Embryonic facial prominence (tissue), 1 donor: ENCODE measurements around the gene PGBD5.

Experiments
- DNase-seq: peaks from one replicate; pipeline ENCODE4 v3.0.0-alpha.2; 2016; ENCODE audit errors: extremely low spot score

PGBD5 gene

DNA sequence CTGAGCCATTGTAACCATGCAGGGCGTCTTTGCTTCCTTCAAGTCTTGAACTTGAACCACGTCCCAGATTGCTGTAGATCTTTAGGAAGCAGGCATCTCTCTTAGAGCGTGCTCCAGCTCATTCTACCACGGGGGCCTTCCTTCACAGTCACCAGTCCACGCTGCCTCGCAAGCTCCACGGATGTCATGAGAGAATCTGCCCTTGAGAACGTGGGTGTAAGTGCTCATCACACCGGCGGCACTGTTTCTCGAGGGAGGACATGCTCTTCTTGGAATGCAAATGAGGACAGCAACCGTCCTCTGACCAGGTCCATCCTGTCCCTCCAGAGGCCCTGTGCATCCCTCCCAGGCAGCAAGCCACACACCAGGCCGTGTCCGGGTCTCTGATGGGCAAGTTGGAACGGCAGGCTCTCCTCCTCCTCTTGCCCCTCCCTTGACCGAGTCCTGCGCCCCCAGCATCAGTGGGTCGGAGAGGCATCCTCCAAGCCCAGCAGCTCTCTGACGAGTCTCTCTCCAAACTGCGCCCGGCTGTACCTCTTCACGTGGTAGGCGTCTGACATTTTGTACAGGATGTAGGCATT is 103.1 kb downstream of the PGBD5 start:
- no peak for DNase-seq

DNA sequence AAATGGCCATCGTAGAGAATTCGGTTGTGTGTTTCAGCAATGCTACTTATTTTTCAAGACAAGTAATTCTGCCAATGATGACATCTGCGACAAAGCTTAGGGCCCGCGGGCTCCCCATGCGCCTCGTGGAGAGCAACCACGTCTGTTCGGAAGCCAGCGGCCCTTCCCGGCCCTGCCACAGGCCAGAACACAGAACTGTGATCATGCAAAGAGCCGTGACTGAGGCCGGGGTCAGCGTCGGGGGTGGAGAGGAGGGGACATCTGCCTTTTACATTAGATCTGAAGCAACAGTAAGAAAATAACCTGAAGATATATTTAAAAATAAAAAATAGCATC is 103.7 kb downstream of the PGBD5 start:
- DNase-seq = no peak

- no peak for DNase-seq
Observed at GRCh38 chr1:230321741-230322420, 104.3 kb downstream of the PGBD5 start.

- no peak for DNase-seq
Observed at GRCh38 chr1:230321341-230321740, 104.8 kb downstream of the PGBD5 start.

DNA sequence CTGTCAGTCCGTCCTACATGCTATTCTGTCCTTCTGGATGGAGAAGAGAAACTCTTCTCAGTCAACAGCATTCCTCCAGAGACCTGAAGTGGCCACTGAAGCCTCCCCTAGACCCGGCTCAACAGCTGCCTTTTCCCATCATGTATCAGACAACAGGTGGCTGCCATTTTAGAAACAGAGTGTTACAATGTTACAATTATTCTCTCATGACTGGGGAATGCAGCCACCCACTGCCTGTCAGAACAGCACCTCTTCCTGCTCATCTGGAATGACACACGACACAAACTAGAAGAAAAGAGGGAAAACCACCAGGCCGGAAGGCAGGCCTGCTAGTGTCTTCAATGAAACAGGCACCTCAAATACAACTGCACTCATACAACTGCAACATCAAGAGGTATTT is 105.3 kb downstream of the PGBD5 start:
- no peak for DNase-seq

DNA sequence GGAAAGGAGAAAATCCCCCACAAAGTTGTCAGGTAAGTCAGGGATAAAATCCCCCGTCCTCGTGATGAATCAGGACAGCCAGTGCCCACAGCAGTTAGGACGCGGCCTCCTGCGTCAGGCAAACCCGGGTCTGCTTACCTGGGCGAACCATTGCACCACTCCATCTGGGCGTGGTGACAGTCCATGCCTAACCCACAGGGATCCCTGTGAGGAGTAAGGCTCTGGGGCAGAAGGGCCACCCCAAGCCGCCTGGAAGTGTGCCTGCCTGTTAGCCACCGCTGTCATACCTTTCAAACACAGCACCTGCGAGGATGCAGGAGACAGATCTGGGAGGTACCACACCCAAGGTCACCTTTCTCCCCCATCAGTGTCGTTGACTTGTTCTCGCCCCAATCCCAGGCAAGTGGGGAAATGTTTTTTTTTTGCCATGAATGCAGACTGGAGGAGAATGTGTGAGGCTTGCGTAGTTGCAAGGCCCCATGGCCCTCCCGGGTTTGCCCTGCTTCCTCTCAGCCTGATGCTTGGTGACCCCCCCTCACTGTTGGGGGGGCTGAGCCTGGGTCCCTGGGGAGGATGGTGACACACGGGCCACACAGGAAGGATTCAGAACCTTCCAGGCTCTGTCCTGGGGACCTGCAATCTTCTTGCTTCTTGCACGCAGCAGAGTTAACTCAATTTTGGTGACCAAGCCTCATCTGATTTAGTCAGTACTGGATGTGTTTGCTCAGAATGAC is 107.0 kb downstream of the PGBD5 start:
- DNase-seq = no peak

DNA sequence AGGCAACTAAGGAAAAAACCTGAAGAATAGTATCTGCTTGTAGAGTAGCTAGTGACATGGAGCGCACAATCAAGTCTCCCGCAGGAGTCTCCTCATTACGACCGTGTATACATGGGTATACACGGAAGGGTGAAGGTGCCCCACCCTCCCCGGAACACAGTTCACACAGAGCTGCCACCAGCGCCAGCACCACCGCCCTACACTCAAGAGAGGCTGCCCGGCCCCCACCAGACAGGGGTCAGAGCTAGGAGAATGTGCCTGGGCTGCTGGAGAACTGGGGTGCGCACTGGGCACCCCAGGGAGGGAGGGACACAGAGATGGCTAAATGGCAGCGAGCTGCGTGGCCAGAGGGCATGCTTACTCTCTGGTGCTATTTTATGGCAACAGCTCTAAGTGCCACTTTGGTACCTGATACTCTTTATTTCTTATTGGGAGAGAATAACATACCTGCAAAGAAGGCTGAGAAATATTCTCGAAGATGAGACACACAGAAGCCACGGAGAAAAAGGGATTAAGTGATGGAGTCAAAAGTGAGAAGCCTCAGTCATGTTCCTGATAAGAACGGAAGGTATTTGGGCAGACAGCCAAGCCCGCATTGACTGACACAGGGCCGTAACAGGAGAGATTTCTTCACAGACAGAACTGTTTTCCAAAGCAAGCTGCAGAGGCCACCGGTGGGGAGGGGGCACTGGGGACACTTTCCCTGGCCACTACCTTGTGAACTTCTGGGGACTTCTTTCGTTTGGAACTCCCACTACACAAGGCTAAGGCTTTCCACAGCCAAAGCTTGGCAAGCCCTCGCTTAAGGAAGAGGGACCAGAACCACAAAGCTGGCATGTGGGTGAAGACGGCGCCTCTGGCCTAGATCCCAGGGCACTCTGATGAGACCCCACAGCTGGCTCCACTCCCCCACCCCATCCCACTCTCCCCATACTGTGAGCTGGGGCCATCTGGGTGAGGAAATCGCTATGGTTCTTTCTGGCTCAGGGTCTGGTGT is 108.0 kb downstream of the PGBD5 start:
- DNase-seq = no peak

DNA sequence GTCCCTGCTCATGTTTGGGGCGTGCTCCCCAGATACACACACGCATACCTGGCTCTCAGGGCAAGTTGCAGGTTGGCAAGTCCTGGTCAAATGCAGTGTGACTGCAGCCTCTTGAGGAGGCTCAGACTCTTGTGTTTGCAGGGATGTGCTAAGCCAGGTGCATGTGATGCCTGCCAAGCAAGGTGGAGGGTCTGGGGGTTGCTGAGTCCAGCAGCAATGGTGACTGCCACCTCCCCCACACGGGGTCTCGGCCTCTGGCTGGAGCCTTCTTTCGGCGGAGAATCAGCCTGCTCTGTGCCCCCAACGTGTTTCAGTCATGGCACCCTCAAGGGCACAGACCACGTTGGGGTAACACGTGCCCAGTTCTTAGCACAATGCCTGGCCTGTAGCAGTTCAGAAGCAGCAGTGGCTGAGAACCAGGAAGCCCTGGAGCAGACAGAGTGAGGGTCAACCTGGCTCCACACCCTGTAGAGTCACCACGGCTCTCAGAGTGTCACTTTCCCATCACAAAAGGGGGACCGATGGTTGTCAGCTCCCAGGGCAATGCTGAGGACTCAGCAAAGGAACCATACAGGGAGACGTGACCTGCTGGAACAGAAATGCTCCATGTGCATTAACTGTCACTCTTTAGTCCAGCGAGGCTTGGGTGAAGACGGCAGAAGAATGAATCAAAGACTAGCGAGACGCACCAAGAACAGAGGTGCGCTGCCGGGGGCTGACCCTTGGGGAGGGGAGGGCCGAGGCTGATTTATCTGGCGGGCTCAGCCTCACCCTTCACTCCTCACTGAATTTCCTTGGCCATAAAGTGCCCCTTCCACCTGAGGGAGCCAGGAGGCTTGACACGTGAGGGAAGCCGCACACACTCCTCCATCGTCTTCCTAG is 109.0 kb downstream of the PGBD5 start:
- DNase-seq = no peak

- no peak for DNase-seq
Observed at GRCh38 chr1:230315099-230315498, 111.0 kb downstream of the PGBD5 start.

- DNase-seq = no peak
Observed at GRCh38 chr1:230314142-230314470, 112.0 kb downstream of the PGBD5 start.

DNA sequence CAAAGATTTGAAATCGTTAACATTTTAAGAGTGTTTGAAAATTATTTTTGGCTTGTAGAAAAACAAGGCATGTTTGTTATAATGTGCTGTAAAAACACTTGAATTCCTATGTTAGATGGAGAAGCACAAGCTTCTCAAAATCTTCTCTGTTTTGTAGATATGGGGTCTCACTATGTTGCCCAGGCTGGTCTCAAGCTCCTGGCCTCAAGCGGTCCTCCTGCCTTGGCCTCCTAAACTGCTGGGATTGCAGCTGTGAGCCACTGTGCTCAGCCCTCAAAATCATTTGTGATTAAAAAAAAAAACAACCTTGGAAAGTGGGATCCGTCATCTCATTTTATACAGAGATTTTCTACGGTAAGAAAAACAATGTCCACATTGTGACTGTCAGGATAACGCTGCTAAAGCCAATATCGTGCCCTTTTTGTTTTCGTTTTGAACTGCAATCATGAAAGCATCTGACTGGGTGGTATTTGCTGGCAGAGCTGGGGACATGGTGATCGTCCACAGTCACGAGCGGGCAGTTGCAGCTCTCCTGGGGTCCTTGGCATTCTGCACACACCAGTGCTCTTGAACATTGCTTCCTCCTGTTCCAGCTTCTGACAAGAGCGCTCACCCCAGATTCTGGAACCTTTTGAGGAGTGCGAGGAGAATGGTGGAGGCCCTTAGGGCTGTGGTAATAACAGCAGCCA is 112.5 kb downstream of the PGBD5 start:
- DNase-seq = no peak

- no peak for DNase-seq
Observed at GRCh38 chr1:230312676-230313075, 113.5 kb downstream of the PGBD5 start.

GRCh38 chr1:230310381-230311163 is 115.6 kb downstream of the PGBD5 start:
- peak; percentile 67 for DNase-seq

DNA sequence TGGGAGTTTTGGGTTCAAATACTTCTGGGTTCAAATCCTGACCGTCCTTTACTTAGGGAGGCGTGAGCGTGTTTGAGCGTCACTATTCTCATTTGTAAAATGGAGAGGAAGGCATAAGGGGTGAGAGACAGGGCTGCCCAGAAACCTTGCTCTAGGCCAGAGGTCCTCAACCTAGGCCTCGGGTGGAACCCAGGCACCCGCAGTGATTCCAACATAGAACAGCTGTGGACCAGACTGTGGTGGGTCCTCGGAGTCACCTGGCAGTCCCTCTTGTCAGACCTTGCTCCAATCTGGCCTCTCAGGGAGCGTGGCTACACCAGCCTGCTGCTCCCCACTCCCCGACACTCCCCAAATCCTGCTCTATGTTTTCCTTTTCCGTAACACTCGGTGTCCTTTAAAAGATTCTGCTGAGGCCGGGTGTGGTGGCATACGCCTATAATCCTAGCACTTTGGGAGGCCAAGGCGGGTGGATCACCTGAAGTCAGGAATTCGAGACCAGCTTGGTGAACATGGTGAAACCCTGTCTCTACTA is 116.4 kb downstream of the PGBD5 start:
- no peak for DNase-seq

DNA sequence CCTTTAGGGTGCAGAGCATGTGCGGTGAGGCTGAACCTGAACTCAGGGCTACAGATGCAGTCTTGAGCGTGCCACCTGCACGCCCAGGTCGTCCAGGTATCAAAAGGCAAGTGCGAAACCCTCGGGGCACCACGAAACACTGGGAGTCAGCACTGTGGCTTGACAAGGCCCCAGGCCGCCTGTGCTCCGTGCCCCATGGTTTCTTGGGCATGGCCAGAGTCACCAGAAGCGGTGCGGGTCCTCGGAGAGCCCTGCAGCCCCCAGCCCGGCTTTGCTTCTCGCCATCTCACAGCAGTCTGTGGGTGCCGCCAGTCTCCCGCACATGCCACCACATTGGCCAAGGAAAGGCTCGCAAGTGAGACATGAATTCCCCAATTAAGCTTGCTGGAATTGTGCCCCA is 117.3 kb downstream of the PGBD5 start:
- DNase-seq = no peak

DNA sequence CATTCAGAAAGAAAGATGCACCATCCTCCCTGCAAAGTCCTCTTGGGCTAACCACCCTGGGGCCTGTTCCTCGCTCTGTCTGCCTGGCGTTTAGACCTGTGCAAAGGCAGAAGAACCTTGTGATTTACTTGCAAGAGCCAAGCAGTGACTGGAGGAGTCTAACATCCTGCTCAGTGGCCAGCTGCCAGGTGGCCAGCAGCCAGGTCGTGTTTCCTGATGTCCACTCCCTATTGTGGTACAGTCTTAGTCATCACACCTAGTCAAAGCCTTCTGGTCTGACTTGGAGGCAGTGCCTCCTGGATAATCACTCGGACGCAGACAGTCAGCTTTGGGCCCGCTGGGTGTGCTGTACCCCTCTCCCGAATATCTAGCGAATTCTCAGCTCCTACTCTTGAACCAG is 118.1 kb downstream of the PGBD5 start:
- no peak for DNase-seq

DNA sequence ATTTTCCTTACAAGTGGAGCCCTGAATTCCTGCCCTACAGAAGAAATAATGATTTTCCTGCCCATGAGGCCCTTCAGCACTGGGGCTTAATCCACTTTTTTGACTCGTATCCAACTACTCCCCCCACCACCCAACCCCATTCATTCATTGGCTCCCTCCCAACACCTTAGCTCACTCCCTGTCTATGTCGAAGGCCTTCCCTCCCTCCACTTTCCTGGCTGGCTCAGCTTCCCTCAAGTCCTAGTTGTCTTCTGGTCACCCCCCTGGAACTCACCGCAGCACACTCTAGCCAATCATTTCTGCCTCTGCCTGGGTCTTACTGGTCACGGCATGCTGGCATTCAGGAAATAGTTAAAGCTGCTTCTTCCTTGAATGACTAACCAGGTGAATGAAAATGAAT is 118.9 kb downstream of the PGBD5 start:
- DNase-seq = peak; percentile 36

- no peak for DNase-seq
Observed at GRCh38 chr1:230306169-230306568, 120.0 kb downstream of the PGBD5 start.

- DNase-seq = no peak
Observed at GRCh38 chr1:230303822-230304221, 122.3 kb downstream of the PGBD5 start.

GRCh38 chr1:230303069-230303468 is 123.1 kb downstream of the PGBD5 start:
- no peak for DNase-seq
